Fibroblast of villous mesenchyme (primary cell): ENCODE results near the gene GPRIN3. TPM values are rescaled to one million over a fixed set of nuclear protein-coding genes. Genes with fewer than 3 reads are reported as not detected.

Experiments
- DNase-seq: peaks from one replicate; pipeline ENCODE4 v3.0.0-alpha.2; 2010; ENCODE audit warnings: low read depth
- H3K4me3 ChIP-seq: 2 replicates; pipeline ENCODE4 v1.5.1; 2011; ENCODE audit warnings: low read depth, mild to moderate bottlenecking, low read length
- CTCF ChIP-seq: IDR thresholded peaks from 2 replicates; pipeline ENCODE4 v1.5.1; 2012; ENCODE audit warnings: low read depth, mild to moderate bottlenecking, low read length; ENCODE audit not compliant: insufficient read depth
- total RNA-seq: library from RNA; depleted of rRNA; stranded (reverse); fragments of >200 nt; gene quantifications from 2 replicates; pipeline ENCODE4 v1.2.3, GENCODE V29; 2012

The GPRIN3 gene
- total RNA-seq, 1 donor = 0.43 TPM

- TF ChIP-seq CTCF = no peak
- DNase-seq = no peak
- H3K4me3 ChIP-seq = no peak overlapping the region
Observed at GRCh38 chr4:89296399-89296798, 11.2 kb downstream of the GPRIN3 start.

DNA sequence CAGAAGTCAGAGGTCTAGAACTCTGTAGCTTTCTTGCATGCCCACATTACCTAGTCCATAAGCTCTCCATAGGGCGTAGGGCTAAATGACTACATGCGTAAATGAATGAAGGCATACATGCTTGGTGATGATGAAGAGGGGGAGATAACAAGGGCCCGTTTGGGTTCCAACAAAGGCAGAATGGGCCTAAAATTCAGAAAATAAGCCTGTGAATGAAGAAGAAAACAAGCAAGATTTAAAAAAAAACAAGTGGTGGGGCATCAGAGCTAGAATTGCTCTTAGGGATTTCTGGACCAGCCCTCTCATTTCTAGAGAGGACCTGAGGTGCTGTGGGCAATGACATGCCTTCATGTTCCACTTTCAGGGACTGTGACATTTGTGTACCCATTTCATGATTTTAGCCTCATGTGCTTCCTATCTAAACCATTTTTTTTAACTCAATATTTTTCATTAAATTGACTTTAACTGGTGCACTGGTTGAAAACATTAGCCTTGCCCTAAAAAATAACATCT lies 12.1 kb downstream of the GPRIN3 start:
- DNase-seq = no peak
- H3K4me3 ChIP-seq = no peak overlapping the region
- TF ChIP-seq CTCF = no peak

DNA sequence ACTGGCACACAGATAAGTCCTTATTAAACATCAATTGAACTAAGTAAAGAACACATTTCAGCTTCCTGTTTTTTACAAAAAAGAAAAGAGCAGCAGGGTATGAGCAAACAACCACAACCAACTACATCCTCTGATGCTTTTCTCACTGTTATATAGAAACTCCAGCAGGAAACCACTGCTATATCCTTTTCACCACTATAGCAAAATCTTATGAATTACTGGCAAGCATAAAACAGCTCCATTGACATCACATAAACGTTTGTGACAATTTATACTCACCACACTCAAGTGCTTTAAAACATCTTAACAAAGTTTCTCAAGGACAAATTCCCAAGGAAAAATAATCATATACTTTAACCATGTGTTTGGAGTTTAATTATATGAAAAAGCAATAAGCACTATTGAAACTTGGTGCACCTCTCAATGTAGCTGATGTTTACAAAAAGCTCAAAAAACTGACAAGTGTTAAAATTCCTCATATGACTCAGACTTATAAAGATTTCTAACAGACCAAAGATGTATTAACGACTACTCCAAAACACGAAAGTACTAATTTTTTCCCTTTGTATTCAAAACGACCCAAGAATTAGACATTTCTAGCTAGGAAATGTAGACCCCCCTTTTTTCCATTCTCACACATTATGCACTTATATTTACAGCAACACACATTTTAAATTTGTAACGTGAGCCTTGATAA lies 12.9 kb downstream of the GPRIN3 start:
- DNase-seq = no peak
- TF ChIP-seq CTCF = no peak
- H3K4me3 ChIP-seq = no peak overlapping the region

DNA sequence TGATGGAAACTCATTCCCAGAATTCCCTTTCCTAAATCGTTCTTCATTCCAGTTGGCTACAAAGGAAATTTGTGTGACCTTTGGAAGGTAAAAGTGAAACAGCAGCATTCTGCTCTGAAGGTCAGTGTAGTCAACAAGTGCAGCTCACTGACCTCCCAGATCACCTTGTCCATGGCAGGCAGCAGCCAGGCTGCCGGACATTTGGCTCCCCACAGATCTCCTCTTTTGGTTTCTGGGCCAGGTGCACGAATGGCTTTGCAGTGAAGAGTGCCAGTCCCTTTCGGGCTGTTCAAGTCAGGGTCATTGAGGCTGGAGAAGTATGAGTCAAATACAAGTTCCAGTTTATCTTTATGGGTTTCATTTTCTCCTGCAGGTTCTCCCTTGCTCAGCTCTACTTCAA lies 14.3 kb downstream of the GPRIN3 start:
- no peak for TF ChIP-seq CTCF
- DNase-seq = no peak
- no peak overlapping the region for H3K4me3 ChIP-seq

DNA sequence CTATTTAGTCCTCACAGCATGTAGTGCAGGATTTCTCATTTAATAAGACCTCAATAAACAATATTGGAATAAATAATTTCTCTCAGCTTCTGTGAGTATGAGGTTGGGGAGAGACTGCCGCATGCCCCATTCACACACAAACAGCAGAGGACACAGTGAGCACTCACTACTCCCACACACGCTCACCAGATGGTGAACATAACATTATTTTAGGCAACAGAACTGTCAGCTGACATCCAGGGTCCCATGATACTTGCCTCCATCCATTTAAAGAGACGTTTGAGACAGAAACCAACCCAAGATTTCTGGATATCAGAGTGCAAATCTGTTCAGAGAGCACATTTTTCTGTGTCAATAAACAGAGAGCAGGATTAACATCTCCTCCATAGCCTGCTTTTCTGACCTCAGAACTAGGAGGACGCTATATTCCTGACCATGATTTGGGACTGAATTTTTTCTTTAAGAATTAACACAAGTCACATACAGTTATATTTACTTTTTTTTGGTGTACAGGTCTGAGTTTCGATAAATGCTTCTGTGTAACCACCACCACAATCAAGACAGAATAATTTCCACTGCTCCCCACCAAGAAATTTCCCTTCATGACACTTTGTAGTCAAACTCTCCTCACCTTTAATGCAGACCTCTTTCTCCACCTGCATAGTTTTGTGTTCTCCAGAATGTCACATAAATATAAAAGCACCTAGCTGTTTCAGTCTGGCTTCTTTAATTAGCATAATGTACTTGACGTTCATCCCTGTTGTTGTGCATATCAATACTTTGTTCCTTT lies 16.7 kb downstream of the GPRIN3 start:
- H3K4me3 ChIP-seq = no peak overlapping the region
- DNase-seq = peak; percentile 44
- TF ChIP-seq CTCF = no peak

GRCh38 chr4:89289312-89289711 lies 18.3 kb downstream of the GPRIN3 start:
- DNase-seq = no peak
- TF ChIP-seq CTCF = no peak

More at GRCh38 chr4:89289312-89289711, 18.3 kb downstream of the GPRIN3 start:
- H3K4me3 ChIP-seq = no peak overlapping the region
